Gastrocnemius medialis (tissue), 4 donors: ENCODE measurements around the gene TRPM4. TPM values are rescaled to one million over a fixed set of nuclear protein-coding genes. Genes with fewer than 3 reads are reported as not detected.

Experiments used
- ATAC-seq, 2 donors: fragments of 150-250 bp; one replicate each; pipeline ENCODE4 v1.9.1; 2016
- DNase-seq, 2 donors: peaks; one replicate each; pipeline ENCODE4 v3.0.0-alpha.2; 2019
- H3K27ac ChIP-seq, 4 donors: fragments of 200-600 bp; sonication (generic); 1 replicate in 1 of 4; 2 replicates in 3 of 4; pipeline ENCODE4 v1.5.1; 2016 to 2018; ENCODE audit warnings: mild to moderate bottlenecking in 2 of 4, moderate library complexity in 1 of 4
- H3K27me3 ChIP-seq, 3 donors: fragments of 200-600 bp; sonication (generic) in 2 of 3; 1 replicate in 1 of 3; 2 replicates in 2 of 3; pipeline versions ENCODE4 v1.5.1 to v1.6.0; 2016 to 2019; ENCODE audit warnings: mild to moderate bottlenecking in 1 of 3, moderate library complexity in 1 of 3
- H3K36me3 ChIP-seq, 2 donors: fragments of 200-600 bp; sonication (generic) in 1 of 2; one replicate each; pipeline ENCODE4 v1.5.1; 2017 to 2018
- H3K4me1 ChIP-seq, 2 donors: fragments of 200-600 bp; sonication (generic) in 1 of 2; one replicate each; pipeline ENCODE4 v1.5.1; 2016 to 2017; ENCODE audit warnings: mild to moderate bottlenecking in 2 of 2
- H3K4me3 ChIP-seq, 4 donors: fragments of 200-600 bp; sonication (generic) in 3 of 4; 1 replicate in 1 of 4; 2 replicates in 3 of 4; pipeline ENCODE4 v1.5.1; 2016 to 2019; ENCODE audit warnings: mild to moderate bottlenecking in 2 of 4
- H3K9me3 ChIP-seq, 3 donors: fragments of 200-600 bp; sonication (generic) in 2 of 3; 1 replicate in 1 of 3; 2 replicates in 2 of 3; pipeline ENCODE4 v1.5.1; 2016 to 2019
- CTCF ChIP-seq, 5 experiments: fragments of 450-650 bp in 3 of 5; fragments of 200-600 bp in 2 of 5; sonication (generic) in 2 of 5; IDR thresholded peaks in 4 of 5; conservative IDR thresholded peaks in 1 of 5; 1 replicate in 4 of 5; 2 replicates in 1 of 5; pipeline ENCODE4 v1.5.1; 2016 to 2019; ENCODE audit warnings: antibody characterized with exemption in 5 of 5, mild to moderate bottlenecking in 3 of 5, moderate library complexity in 3 of 5
- POLR2A ChIP-seq, 2 donors: fragments of 450-650 bp; IDR thresholded peaks; one replicate each; pipeline ENCODE4 v1.6.1; 2017; ENCODE audit warnings: antibody characterized with exemption in 2 of 2, mild to moderate bottlenecking in 2 of 2, moderate library complexity in 2 of 2
- in situ Hi-C, 4 donors: fragments of 200-750 bp; cut with MboI; loops; one replicate each; pipeline versions ENCODE4 v1.15.0 to v1.8.0; 2017; ENCODE audit warnings: low sequenced_read_pairs in 4 of 4
- intact Hi-C: fragments of 100-400 bp; cut with DNase I; formaldehyde crosslinking; loops from one replicate; pipeline ENCODE4 v1.15.1; 2023; ENCODE audit warnings: low total_unique reads
- total RNA-seq, 4 donors: library from RNA; depleted of rRNA; stranded (reverse); fragments of >200 nt; gene quantifications; one replicate each; pipeline versions ENCODE4 v1.1.0 to v1.2.3, GENCODE V29; 2016

Gene TRPM4
- total RNA-seq, 4 donors from 2014 or later: 10.4 to 11.5 (median 11.3) TPM

- ATAC-seq: no peak
- Histone ChIP-seq H3K27ac (no peak overlapping the region), H3K9me3 (no peaks in the 10 kb centered on the region), H3K36me3 (no peaks in the 10 kb centered on the region), H3K27me3 (no peaks in the 10 kb centered on the region), H3K4me1 (no peaks in the 10 kb centered on the region), H3K4me3 (no peak overlapping the region)
- DNase-seq: no peak
- TF ChIP-seq CTCF (IDR thresholded peaks at IDR 0.05 in 4 of 5, conservative IDR thresholded peaks at IDR 0.05 in 1 of 5) (no peak), POLR2A (IDR thresholded peaks at IDR 0.05) (no peak)
- intact Hi-C loops: no loop called here
- in situ Hi-C loops: no loop called here
These were observed 86.7 kb downstream of the TRPM4 start for GRCh38 chr19:49244256-49244655.

- ATAC-seq (no peak), DNase-seq (no peak)
- no peak for TF ChIP-seq CTCF (IDR thresholded peaks at IDR 0.05 in 4 of 5, conservative IDR thresholded peaks at IDR 0.05 in 1 of 5)
- TF ChIP-seq POLR2A (IDR thresholded peaks at IDR 0.05): no peak
- intact Hi-C loops: no loop called here
- H3K27me3 ChIP-seq: no peaks in the 10 kb centered on the region
- no peaks in the 10 kb centered on the region for H3K9me3 ChIP-seq
- H3K4me1 ChIP-seq: no peaks in the 10 kb centered on the region
- no peak overlapping the region for H3K4me3 ChIP-seq
- no peaks in the 10 kb centered on the region for H3K36me3 ChIP-seq
- in situ Hi-C loops: no loop called here
- H3K27ac ChIP-seq: no peak overlapping the region
These were observed 90.1 kb downstream of the TRPM4 start for GRCh38 chr19:49247676-49248075.

GRCh38 chr19:49249933-49250332 lies 92.3 kb downstream of the TRPM4 start:
- in situ Hi-C loops: no loop called here
- Histone ChIP-seq H3K4me3 (no peak overlapping the region), H3K36me3 (no peaks in the 10 kb centered on the region), H3K27ac (no peak overlapping the region), H3K9me3 (no peaks in the 10 kb centered on the region), H3K27me3 (no peaks in the 10 kb centered on the region), H3K4me1 (no peaks in the 10 kb centered on the region)
- DNase-seq (no peak), ATAC-seq (no peak)
- TF ChIP-seq POLR2A (IDR thresholded peaks at IDR 0.05): no peak
- intact Hi-C loops: no loop called here

GRCh38 chr19:49255674-49256073 lies 98.1 kb downstream of the TRPM4 start:
- Histone ChIP-seq H3K4me3 (no peak overlapping the region), H3K27ac (no peak overlapping the region), H3K27me3 (no peaks in the 10 kb centered on the region), H3K9me3 (no peaks in the 10 kb centered on the region), H3K36me3 (no peaks in the 10 kb centered on the region), H3K4me1 (no peaks in the 10 kb centered on the region)
- TF ChIP-seq CTCF (IDR thresholded peaks at IDR 0.05 in 4 of 5, conservative IDR thresholded peaks at IDR 0.05 in 1 of 5) (no peak), POLR2A (IDR thresholded peaks at IDR 0.05) (no peak)
- DNase-seq (no peak), ATAC-seq (no peak)
- in situ Hi-C loops: no loop called here
- intact Hi-C loops: no loop called here

GRCh38 chr19:49256691-49257090 lies 99.1 kb downstream of the TRPM4 start:
- H3K36me3 ChIP-seq: no peaks in the 10 kb centered on the region
- DNase-seq: no peak
- no peak overlapping the region for H3K4me3 ChIP-seq
- H3K27me3 ChIP-seq: no peaks in the 10 kb centered on the region
- no peak for TF ChIP-seq POLR2A (IDR thresholded peaks at IDR 0.05)
- TF ChIP-seq CTCF (IDR thresholded peaks at IDR 0.05 in 4 of 5, conservative IDR thresholded peaks at IDR 0.05 in 1 of 5): no peak
- in situ Hi-C loops (no loop called here), intact Hi-C loops (no loop called here)
- ATAC-seq: peak in 1 of 2 donors; percentile 33
- no peaks in the 10 kb centered on the region for H3K9me3 ChIP-seq
- no peaks in the 10 kb centered on the region for H3K4me1 ChIP-seq
- peak overlapping the region in 1 of 4 donors; percentile 35 for H3K27ac ChIP-seq

Other genes with a start within 250 kb of the TRPM4 start
- not detected for gene DHDH, start 224.1 kb upstream of the TRPM4 start, total RNA-seq
- 10 to 100 TPM in 3 of 4 donors, 1 to 10 TPM in 1; 7.9 to 21.8 (median 18.0) TPM for gene BAX, start 202.9 kb upstream of the TRPM4 start, total RNA-seq
- 1,000 to 10,000 TPM in 3 of 4 donors, 100 to 1,000 TPM in 1; 894 to 1,364 (median 1,121) TPM for gene FTL, start 192.5 kb upstream of the TRPM4 start, total RNA-seq
- 100 to 1,000 TPM; 110 to 221 (median 126) TPM for gene GYS1, start 164.5 kb upstream of the TRPM4 start, total RNA-seq
- 100 to 1,000 TPM; 134 to 185 (median 146) TPM for gene RUVBL2, start 163.9 kb upstream of the TRPM4 start, total RNA-seq
- gene LHB, start 140.7 kb upstream of the TRPM4 start, total RNA-seq: 1 to 10 TPM in 1 of 4 donors, not detected in 3; 1.9 TPM
- not detected for gene CGB3, start 133.5 kb upstream of the TRPM4 start, total RNA-seq
- not detected for gene CGB2, start 125.9 kb upstream of the TRPM4 start, total RNA-seq
- not detected for gene CGB1, start 120.9 kb upstream of the TRPM4 start, total RNA-seq
- gene CGB5, start 113.9 kb upstream of the TRPM4 start, total RNA-seq: not detected
- gene CGB8, start 108.7 kb upstream of the TRPM4 start, total RNA-seq: not detected
- 1 to 10 TPM in 1 of 4 donors, under 1 TPM in 1, not detected in 2; 0.42 to 1.1 TPM for gene CGB7, start 100.0 kb upstream of the TRPM4 start, total RNA-seq
- 1 to 10 TPM; 1.3 to 6.8 (median 2.9) TPM for gene NTF4, start 93.0 kb upstream of the TRPM4 start, total RNA-seq
- 10 to 100 TPM in 3 of 4 donors, 1 to 10 TPM in 1; 4.3 to 20.2 (median 13.9) TPM for gene KCNA7, start 85.1 kb upstream of the TRPM4 start, total RNA-seq
- 100 to 1,000 TPM in 2 of 4 donors, 10 to 100 TPM in 2; 55.6 to 305 (median 107) TPM for gene SNRNP70, start 72.3 kb upstream of the TRPM4 start, total RNA-seq
- 10 to 100 TPM; 25.7 to 97.9 (median 34.0) TPM for gene LIN7B, start 43.4 kb upstream of the TRPM4 start, total RNA-seq
- 10 to 100 TPM in 1 of 4 donors, 1 to 10 TPM in 3; 1.3 to 11.7 (median 3.5) TPM for gene C19orf73, start 38.6 kb upstream of the TRPM4 start, total RNA-seq
- 1 to 10 TPM; 1.9 to 4.1 (median 3.0) TPM for gene PPFIA3, start 38.2 kb upstream of the TRPM4 start, total RNA-seq
- gene HRC, start 2.4 kb upstream of the TRPM4 start, total RNA-seq: 100 to 1,000 TPM; 190 to 537 (median 300) TPM
- gene SLC6A16, start 167.4 kb downstream of the TRPM4 start, total RNA-seq: 1 to 10 TPM in 1 of 4 donors, under 1 TPM in 2, not detected in 1; 0.13 to 4.3 (median 0.36) TPM
- 1 to 10 TPM; 1.6 to 8.5 (median 2.3) TPM for gene CD37, start 177.6 kb downstream of the TRPM4 start, total RNA-seq
- 10 to 100 TPM in 2 of 4 donors, 1 to 10 TPM in 2; 6.1 to 12.6 (median 9.5) TPM for gene TEAD2, start 204.6 kb downstream of the TRPM4 start, total RNA-seq
- gene DKKL1, start 206.1 kb downstream of the TRPM4 start, total RNA-seq: not detected
- gene KASH5, start 230.5 kb downstream of the TRPM4 start, total RNA-seq: not detected